Esophagus muscularis mucosa (tissue), 4 donors: Measurements from ENCODE around the gene MYL6. TPM values are rescaled to one million over a fixed set of nuclear protein-coding genes. Genes with fewer than 3 reads are reported as not detected.

Source experiments
- DNase-seq: peaks from one replicate; pipeline ENCODE4 v3.0.0-alpha.2; 2017; ENCODE audit errors: extremely low spot score
- H3K27ac ChIP-seq, 4 donors: fragments of 200-600 bp; sonication (generic); replicated peaks in 1 of 4; 1 replicate in 3 of 4; 2 replicates in 1 of 4; pipeline ENCODE4 v1.5.1; 2016 to 2019; ENCODE audit warnings: mild to moderate bottlenecking in 1 of 4
- H3K27me3 ChIP-seq, 4 donors: fragments of 200-600 bp; sonication (generic); one replicate each; pipeline versions ENCODE4 v1.5.1 to v1.6.0; 2016 to 2019
- H3K36me3 ChIP-seq, 4 donors: fragments of 200-600 bp; sonication (generic); one replicate each; pipeline ENCODE4 v1.5.1; 2016 to 2019
- H3K4me1 ChIP-seq, 4 donors: fragments of 200-600 bp; sonication (generic); one replicate each; pipeline ENCODE4 v1.5.1; 2016 to 2019
- H3K4me3 ChIP-seq, 4 donors: fragments of 200-600 bp; sonication (generic); 1 replicate in 2 of 4; 2 replicates in 2 of 4; pipeline ENCODE4 v1.5.1; 2016 to 2019; ENCODE audit warnings: mild to moderate bottlenecking in 4 of 4, moderate library complexity in 1 of 4
- H3K9me3 ChIP-seq, 4 donors: fragments of 200-600 bp; sonication (generic); 1 replicate in 3 of 4; 2 replicates in 1 of 4; pipeline ENCODE4 v1.5.1; 2016 to 2019
- CTCF ChIP-seq, 3 experiments: fragments of 200-600 bp in 2 of 3; fragments of 450-650 bp in 1 of 3; sonication (generic) in 2 of 3; IDR thresholded peaks; one replicate each; pipeline ENCODE4 v1.5.1; 2017 to 2019; ENCODE audit warnings: antibody characterized with exemption in 3 of 3, mild to moderate bottlenecking in 2 of 3, moderate library complexity in 1 of 3
- EP300 ChIP-seq: sonication (generic); formaldehyde crosslinking; IDR thresholded peaks from one replicate; pipeline ENCODE4 v1.6.1; 2017; ENCODE audit warnings: antibody characterized with exemption
- POLR2A ChIP-seq: fragments of 450-650 bp; IDR thresholded peaks from one replicate; pipeline ENCODE4 v1.6.1; 2017; ENCODE audit warnings: antibody characterized with exemption, moderate library complexity, mild to moderate bottlenecking, low read depth
- POLR2AphosphoS5 ChIP-seq, 2 donors: sonication (generic); formaldehyde crosslinking; IDR thresholded peaks; one replicate each; pipeline ENCODE4 v1.6.1; 2017; ENCODE audit warnings: antibody characterized with exemption in 2 of 2
- WGBS: methylation state at CpG from one replicate; pipeline ENCODE4 v1.1.5; 2018; 5-methylcytosine and 5-hydroxymethylcytosine counted together
- intact Hi-C: fragments of 100-400 bp; cut with DNase I; formaldehyde crosslinking; loops from one replicate; pipeline ENCODE4 v1.15.1; 2023
- total RNA-seq, 4 donors: library from RNA; depleted of rRNA; stranded (reverse); fragments of >200 nt; gene quantifications; one replicate each; pipeline versions ENCODE4 v1.1.0 to v1.2.1, GENCODE V29; 2016

MYL6 gene
- total RNA-seq, 4 donors from 2014 or later, result 5,145 to 8,531 (median 5,986) TPM

GRCh38 chr12:56151672-56152131, 6.5 kb upstream of the MYL6 start:
- intact Hi-C loops, result no loop called here
- TF ChIP-seq POLR2AphosphoS5 (IDR thresholded peaks at IDR 0.05), result no peak
- no peak for TF ChIP-seq EP300
- TF ChIP-seq POLR2A, result no peak
- TF ChIP-seq CTCF (IDR thresholded peaks at IDR 0.05), result peak; percentile 3 to 37 (median 30)
- H3K36me3 ChIP-seq, result peaks cover 0 to 4% (median 0%) of the 10 kb centered on the region in 4 donors
- 27% methylated on average over 7 of the region's 12 CpGs for WGBS
- peak overlapping the region; percentile 67 to 77 (median 70) for H3K4me3 ChIP-seq
- peak overlapping the region; percentile 89 to 95 (median 94) for H3K27ac ChIP-seq
- H3K4me1 ChIP-seq, result peaks cover 23 to 44% (median 40%) of the 10 kb centered on the region in 4 donors
- H3K27me3 ChIP-seq, result no peaks in the 10 kb centered on the region
- no peaks in the 10 kb centered on the region for H3K9me3 ChIP-seq
- no peak for DNase-seq

GRCh38 chr12:56152132-56152755, 5.9 kb upstream of the MYL6 start, which contains the start of gene MYL6B:
TSS of gene MYL6B (plus strand) at chr12:56152587. CDS start at chr12:56153919, 1,332 bp downstream.
- peak; percentile 98 for DNase-seq
- TF ChIP-seq POLR2A, result no peak
- peak in 1 of 3 experiments; percentile 25 for TF ChIP-seq CTCF (IDR thresholded peaks at IDR 0.05)
- TF ChIP-seq POLR2AphosphoS5 (IDR thresholded peaks at IDR 0.05), result peak; percentile 83 to 98
- TF ChIP-seq EP300, result no peak
- Histone ChIP-seq H3K4me3 (peak within 1 kb of the TSS; percentile 67 to 77 (median 70)), H3K27ac (peak within 1 kb of the TSS; percentile 89 to 95 (median 94)), H3K4me1 (peaks cover 23 to 44% (median 40%) of the 10 kb centered on the region in 4 donors), H3K36me3 (peaks cover 0 to 4% (median 0%) of the 10 kb centered on the region in 4 donors), H3K27me3 (no peaks in the 10 kb centered on the region), H3K9me3 (no peaks in the 10 kb centered on the region)
- 1% methylated on average over 31 of the region's 37 CpGs for WGBS
- intact Hi-C loops, result no loop called here

- no peak for TF ChIP-seq EP300
- TF ChIP-seq CTCF (IDR thresholded peaks at IDR 0.05), result no peak
- no peak for TF ChIP-seq POLR2A
- no peak for TF ChIP-seq POLR2AphosphoS5 (IDR thresholded peaks at IDR 0.05)
- 5% methylated on average over 7 of the region's 8 CpGs for WGBS
- Histone ChIP-seq H3K36me3 (peaks cover 0 to 4% (median 0%) of the 10 kb centered on the region in 4 donors), H3K27me3 (no peaks in the 10 kb centered on the region), H3K9me3 (no peaks in the 10 kb centered on the region), H3K4me1 (peaks cover 25 to 47% (median 41%) of the 10 kb centered on the region in 4 donors), H3K4me3 (peak overlapping the region; percentile 67 to 77 (median 70)), H3K27ac (peak overlapping the region; percentile 89 to 95 (median 94))
- intact Hi-C loops, result no loop called here
- DNase-seq, result no peak
Measured at GRCh38 chr12:56152756-56153677, 5.1 kb upstream of the MYL6 start.

- no peaks in the 10 kb centered on the region for H3K9me3 ChIP-seq
- no peak overlapping the region for H3K27ac ChIP-seq
- no peaks in the 10 kb centered on the region for H3K27me3 ChIP-seq
- 83% methylated on average over 5 of the region's 5 CpGs for WGBS
- H3K36me3 ChIP-seq, result peaks cover 0 to 4% (median 0%) of the 10 kb centered on the region in 4 donors
- no peak for DNase-seq
- H3K4me3 ChIP-seq, result no peak overlapping the region
- TF ChIP-seq CTCF (IDR thresholded peaks at IDR 0.05), result no peak
- TF ChIP-seq POLR2AphosphoS5 (IDR thresholded peaks at IDR 0.05), result no peak
- TF ChIP-seq POLR2A, result no peak
- no peak for TF ChIP-seq EP300
- intact Hi-C loops, result no loop called here
- peaks cover 25 to 47% (median 41%) of the 10 kb centered on the region in 4 donors for H3K4me1 ChIP-seq
Measured at GRCh38 chr12:56153678-56154065, 4.5 kb upstream of the MYL6 start.
